GM10847 (cell line): ENCODE measurements around the gene TNNC2.

ENCODE experiments used
- POLR2A ChIP-seq: IDR thresholded peaks from 2 replicates; pipeline ENCODE4 v1.6.1; 2011; ENCODE audit not compliant: insufficient read length; ENCODE audit errors: extremely low read depth

The TNNC2 gene

DNA sequence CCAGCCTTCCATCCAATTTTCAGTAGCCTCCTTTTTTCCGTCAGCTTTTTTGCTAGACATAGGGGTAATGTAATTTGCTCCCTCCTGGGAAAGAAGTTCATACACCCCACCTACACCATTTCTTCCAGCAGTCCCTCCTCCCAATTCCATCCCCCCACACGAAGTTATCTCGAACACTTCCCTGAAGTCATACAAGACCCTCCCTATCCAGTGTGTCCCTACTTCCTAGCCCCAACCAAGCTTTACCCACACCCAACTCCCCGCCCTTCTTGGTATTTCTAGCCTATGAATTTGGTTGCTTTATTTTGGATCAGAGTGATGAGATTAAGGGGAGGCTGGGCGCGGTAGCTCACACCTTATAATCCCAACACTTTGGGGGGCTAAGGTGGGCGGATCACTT is 13.6 kb downstream of the TNNC2 start:
- TF ChIP-seq POLR2A, result no peak

DNA sequence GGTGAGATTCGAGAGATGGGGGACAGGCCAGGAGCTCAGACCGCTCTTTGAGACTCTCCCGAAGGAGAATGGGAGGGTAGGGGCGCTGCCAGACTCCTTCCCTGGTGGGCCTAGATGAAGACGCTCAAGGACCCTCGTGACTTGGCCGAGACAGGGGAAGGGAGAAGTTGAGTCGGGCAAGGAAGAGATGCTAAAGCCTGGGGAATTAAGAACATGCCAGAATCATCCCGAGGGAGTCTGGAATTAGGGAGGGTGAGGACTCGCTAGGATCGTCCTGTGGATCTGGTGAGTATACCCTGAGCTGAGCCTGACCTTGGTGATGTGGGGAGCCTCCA is 14.1 kb downstream of the TNNC2 start:
- TF ChIP-seq POLR2A, result no peak

DNA sequence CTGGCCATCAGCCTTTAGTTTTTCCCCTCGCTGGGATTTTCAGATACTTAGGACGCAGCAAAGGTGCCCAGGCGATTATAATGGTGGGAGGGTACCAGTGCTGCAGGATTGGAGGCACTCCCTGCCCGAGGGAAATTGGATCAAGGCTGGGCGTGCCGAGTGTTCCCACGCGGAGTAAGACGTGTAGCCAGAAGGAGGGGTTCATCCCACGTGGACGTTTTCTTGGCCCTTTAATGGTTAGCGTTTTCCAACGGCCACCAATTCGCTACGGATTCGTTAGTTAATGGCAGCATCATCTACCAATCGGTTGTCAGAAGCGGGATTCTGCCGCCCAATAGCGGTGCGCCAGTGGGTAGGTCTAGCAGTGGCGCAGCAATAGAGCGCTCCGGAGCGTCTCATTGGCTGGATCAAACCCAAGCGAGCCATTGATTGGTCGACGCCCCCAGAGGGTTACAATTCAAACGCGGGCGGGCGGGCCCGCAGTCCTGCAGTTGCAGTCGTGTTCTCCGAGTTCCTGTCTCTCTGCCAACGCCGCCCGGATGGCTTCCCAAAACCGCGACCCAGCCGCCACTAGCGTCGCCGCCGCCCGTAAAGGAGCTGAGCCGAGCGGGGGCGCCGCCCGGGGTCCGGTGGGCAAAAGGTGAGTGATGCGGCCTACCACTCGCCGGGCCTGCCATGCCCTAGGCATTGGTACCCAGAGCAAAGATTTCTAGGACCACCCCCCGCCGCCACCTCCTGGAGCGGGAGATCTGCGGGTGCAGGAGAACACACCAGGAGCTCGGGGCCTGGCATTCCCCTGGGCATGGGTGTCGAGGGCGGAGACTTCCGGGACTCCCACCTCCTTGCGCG is 14.7 kb downstream of the TNNC2 start, which contains the start of gene UBE2C:
Gene UBE2C, plus strand, starts transcription at position 488 of the 849 bp plus-strand sequence. Its CDS starts 52 bp downstream, at position 540.
- TF ChIP-seq POLR2A, result peak; percentile 39

DNA sequence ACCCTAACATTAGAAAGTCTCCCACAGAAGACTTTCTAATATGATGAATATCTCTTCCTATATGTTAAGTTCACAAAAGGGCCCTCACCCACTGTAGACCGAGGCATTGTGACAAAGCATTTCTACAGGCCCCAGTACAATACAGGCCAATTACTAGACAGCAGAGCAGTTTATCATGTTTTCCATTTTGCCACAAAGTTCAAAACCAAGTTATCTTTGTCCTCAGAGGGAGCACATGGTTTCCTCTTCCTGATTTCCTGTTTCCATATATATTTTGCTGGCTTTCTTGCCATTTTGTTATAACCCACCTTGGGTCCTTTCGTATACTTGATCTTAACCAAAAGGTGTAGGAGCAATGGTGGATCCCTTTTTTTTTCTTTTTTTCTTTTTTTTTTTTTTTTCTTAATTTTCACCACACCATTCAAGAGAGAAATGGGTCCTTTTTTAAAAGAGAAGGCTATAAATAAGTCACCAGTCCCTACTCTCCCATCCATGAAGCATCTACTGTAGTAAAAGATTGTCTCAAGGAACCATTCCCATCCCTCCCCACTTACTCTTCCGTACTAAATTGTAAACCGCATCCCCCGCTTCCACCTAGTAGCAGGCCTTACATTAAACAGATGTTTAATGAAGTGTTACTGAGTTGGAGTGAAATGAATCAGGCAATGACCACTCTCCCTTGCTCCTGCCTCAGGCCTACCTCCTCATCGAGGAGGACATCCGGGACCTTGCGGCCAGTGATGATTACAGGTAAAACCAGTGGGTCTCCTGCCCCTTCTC is 16.7 kb downstream of the TNNC2 start:
- no peak for TF ChIP-seq POLR2A

DNA sequence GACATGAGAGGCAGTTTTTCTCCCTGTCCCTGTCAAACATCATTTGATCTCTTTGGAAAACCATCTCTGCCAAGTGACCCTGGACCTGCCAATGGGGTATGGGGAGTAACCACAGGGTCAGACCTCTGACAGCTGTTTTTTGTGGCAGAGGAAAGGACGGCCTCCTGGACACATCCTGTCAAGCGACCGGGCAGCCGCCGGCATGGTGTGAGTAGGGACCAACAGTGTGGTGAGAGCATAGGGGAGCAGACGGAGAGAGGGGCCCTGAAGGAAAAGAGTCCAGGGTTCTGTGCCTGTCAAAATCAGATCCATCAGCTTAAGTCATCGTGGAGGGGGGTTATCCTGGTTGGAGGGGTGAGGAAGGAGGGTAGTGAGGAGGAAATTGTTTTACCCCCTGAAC is 25.3 kb downstream of the TNNC2 start:
- no peak for TF ChIP-seq POLR2A

DNA sequence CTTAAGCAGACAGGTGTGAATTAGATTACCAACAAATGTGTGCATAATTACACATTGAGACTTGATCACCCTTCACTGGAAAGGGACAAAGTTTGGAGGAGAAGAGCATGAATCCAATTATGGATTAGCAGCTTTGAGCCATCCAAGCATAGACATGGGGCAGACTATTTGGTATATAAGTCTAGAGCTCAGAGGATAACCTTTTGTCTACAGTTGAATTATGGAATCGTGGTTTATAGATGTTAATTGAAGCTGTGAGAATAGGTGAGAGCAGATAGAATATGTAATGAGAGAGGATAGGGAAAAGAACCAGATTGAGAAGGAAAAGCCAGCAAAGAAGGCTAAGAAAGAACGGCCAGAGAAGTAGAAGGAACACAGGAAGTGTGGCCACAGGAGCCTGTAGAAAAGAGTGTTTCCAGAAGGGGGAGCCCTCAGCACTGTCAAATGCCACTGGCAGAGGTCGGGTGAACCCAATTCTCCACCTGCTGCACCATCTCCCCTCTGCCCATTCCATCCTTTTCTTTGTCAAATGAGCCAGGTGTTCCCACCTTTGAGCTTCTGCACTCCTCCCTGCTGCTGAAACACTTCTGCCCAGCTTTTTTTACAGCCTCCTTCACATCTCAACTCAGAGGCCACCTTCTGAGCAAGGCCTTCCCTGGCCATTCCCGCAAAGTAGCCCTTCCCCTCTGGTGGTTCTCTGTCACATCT is 28.0 kb downstream of the TNNC2 start:
- TF ChIP-seq POLR2A, result no peak

DNA sequence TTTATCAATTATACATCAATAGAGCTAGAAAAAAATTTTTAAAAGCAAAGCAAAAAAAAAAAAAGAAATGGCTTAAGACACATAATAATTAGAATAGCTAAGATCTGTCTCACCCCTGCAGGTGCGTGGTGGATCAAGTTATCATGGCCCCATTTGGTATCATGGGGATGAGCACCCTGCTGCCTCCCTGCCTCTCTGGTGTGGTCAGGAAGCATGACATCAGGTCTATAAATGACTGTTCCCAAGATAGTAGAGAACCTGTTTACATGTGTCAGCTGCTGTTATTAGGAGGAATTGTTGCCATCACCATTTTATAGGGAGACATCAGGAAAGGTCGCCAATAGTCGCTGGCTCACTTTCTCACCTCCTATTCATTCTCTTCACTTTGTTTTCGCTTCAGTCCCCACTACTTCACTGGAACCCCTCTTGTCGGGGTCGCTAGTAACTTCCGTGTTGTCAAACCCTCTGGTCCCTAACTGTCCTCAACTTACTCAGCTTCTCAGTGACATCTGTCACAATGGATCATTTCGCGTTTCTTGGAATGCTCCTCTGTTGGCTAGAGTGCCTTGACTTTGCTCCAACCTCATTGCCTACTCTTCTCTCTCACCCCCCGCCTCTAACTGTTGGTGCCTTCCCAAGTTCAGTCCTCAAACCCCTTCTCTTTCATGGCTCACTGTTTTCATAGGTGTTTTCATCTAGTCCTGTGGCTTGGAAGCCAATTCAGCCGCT is 30.6 kb downstream of the TNNC2 start:
- no peak for TF ChIP-seq POLR2A

DNA sequence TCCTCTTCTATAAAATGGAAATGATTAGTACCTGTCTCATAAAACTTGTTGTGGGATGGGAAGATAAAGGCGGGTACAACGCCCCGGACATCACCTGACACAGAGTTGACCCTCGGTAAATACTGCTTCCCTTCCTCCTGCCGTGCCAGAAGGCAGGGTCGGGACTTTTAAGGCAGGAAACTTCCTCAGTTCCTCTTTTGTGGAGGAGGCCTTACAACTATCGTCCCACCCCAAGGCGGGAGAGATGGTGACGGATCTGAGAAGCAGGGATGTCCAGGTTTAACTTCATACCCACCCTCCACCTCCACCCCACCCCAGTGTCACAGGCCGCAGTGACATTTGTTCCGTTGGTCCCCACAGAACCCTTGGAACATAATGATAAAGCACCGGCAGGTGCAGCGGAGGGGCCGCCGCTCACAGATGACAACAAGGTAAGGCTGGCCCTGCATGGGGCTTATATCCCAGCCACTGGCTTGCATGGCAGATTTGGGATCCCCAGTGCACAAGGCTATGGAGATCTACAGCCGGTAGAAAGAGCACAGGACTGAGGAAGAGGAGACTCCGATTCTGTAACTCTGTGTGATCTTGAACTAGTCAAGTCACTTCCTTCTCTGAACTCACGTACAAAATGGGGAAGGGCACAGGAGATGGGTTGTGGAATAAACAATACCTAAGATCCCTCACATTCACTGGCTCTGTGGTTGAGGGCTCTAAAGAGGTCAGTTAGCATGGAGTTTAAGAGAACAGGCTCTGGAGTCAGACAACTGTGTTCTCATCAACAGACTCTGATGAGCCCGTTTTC is 34.6 kb downstream of the TNNC2 start:
- TF ChIP-seq POLR2A, result no peak

DNA sequence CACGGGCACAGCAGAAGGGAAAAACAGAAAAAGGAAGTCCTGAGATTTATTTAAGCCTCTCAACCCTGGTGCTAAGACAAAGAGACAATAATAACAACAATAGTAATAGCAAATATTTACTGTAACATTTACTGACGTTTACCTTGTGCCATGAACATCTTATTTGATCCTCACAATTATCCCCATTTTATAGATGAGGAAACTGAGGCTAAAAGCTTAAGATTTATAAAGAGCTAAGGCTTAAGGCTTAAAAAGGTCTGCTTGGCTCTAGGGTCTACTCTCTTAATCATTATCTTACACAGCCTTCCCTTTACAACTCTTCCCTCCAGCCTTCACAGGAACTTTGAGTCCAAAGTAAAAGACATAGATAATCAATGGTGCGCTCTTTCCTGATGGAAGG is 38.8 kb downstream of the TNNC2 start:
- TF ChIP-seq POLR2A, result no peak

DNA sequence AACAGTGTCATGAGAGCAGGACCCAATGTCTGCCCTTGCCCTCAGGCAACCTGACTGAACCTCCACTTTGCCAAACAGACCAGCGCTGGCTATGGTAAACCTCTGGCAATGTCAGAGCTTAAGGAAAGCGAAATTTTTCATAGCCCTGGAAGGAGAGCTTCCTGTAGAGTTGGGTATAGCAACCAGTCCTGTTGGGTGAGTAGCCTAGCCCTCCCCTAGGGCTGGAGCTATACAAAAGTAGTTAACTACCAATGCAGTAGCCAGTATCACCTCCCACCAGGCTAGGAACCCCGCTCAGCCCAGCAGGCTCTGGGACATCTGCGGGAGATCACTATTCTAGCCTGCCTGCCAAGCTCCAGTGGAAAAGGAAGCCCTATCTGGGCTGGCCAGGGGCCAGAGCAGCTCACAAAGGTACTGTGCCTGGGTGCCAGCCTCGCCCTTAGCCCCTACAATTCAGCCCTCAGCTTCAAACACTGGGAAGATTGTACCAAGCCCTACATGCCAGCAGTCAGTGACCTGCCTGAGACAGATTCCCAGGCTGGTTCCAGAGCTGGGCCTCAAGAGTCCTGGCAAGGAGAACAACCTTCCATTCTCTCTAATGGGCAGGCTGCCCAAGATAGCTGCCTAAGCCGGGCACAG is 43.3 kb downstream of the TNNC2 start:
- no peak for TF ChIP-seq POLR2A

DNA sequence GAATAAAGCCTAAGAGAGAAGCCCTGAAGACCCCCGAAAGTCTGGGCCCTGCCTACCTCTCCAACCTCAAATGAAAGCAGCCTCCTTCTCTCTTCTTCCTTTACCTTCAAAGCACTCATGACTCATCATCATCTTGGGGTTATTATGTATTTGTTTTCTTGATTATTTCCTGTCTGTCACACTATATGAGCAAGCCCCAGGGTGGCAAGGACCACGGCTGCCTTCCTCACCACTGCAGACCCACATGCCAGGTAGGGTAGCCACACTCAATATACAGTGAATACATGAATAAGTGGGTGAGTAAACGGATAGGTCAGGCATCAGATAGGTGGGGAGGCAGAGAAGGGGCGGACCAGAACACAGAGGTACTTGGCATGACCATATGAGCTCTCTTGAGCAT is 44.2 kb downstream of the TNNC2 start:
- no peak for TF ChIP-seq POLR2A

DNA sequence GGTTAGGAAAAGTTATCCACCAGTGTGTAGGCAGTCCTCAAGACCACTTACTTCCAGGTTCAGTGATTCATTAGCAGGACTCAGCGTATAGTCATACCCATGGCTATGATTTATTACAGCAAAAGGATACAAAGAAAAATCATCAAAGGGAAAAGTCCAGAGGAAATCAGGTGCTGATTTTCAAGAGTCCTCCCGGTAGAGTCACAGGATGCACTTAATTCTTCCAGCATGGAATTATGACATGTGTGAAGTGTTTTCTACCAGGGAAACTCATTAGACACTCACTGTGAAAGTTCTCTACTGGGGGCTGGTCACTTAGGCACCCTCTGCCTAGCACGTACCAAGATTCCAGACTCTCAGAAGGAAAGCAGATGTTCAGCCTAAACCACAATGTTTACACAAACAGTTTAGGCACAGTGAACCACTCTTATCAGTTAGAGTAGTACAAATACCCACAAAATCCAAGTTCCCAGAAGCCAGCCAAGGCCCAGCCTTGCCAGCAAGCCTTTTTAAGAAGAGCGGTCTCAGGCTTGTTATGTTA is 45.7 kb downstream of the TNNC2 start:
- no peak for TF ChIP-seq POLR2A

DNA sequence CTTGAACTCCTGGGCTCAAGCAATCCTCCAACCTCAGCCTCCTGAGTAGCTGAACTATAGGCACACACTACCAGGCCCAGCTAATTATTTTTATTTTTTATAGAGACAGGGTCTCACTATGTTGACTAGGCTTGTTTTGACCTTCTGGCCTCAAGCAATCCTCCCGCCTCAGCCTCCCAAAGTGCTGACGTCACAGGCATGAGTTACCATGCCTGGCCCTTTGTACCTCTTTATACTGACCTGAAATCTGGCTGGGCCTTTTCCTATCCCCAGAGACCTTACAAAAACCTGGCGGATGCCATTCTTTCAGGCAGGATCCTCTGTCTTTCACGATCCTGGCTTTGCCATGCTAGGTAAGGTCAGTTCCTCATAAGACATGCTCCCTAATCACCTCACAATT is 47.0 kb downstream of the TNNC2 start:
- TF ChIP-seq POLR2A, result no peak
